HepG2 (cell line): ENCODE results near the gene NTMT1. TPM values are rescaled to one million over a fixed set of nuclear protein-coding genes. Genes with fewer than 3 reads are reported as not detected.

Experiments used
- CBX1 ChIP-seq: IDR thresholded peaks from one replicate; pipeline ENCODE4 v1.6.1; 2016; ENCODE audit warnings: antibody characterized with exemption, low read depth
- CERS6 ChIP-seq: sonication (generic); formaldehyde crosslinking; IDR thresholded peaks from 2 replicates; pipeline ENCODE4 v1.5.0; 2020; ENCODE audit warnings: missing genetic modification reagents
- DDIT3 ChIP-seq: sonication (generic); formaldehyde crosslinking; IDR thresholded peaks from 2 replicates; pipeline ENCODE4 v1.4.0; 2020; ENCODE audit warnings: mild to moderate bottlenecking, missing genetic modification reagents
- ERF ChIP-seq: IDR thresholded peaks from 2 replicates; pipeline ENCODE4 v1.6.1; 2018; ENCODE audit warnings: missing biosample characterization, missing genetic modification reagents
- GATAD2A ChIP-seq: IDR thresholded peaks from 2 replicates; pipeline ENCODE4 v1.6.1; 2016
- KAT2B ChIP-seq: fragments of 150-350 bp; IDR thresholded peaks from 2 replicates; pipeline ENCODE4 v1.6.1; 2014; ENCODE audit warnings: low read depth, low read length, borderline replicate concordance
- KLF15 ChIP-seq: sonication (generic); formaldehyde crosslinking; IDR thresholded peaks from 2 replicates; pipeline ENCODE4 v1.8.1; 2023; ENCODE audit warnings: borderline replicate concordance, mild to moderate bottlenecking, inconsistent platforms, missing genetic modification reagents, mixed read lengths
- MYPOP ChIP-seq: sonication (generic); formaldehyde crosslinking; IDR thresholded peaks from 2 replicates; pipeline ENCODE4 v1.8.1; 2023; ENCODE audit warnings: mild to moderate bottlenecking, moderate library complexity, missing genetic modification reagents
- NR3C1 ChIP-seq: sonication (generic); formaldehyde crosslinking; IDR thresholded peaks from 2 replicates; pipeline ENCODE4 v1.4.0; 2020; ENCODE audit warnings: missing genetic modification reagents
- PAF1 ChIP-seq: IDR thresholded peaks from 2 replicates; pipeline ENCODE4 v1.6.1; 2016; ENCODE audit warnings: missing genetic modification reagents, missing compliant biosample characterization
- PHF21A ChIP-seq: sonication (generic); formaldehyde crosslinking; IDR thresholded peaks from 2 replicates; pipeline ENCODE4 v1.5.0; 2020; ENCODE audit warnings: mild to moderate bottlenecking, missing genetic modification reagents
- SALL2 ChIP-seq: sonication (generic); formaldehyde crosslinking; IDR thresholded peaks from 2 replicates; pipeline ENCODE4 v1.8.1; 2023; ENCODE audit warnings: mild to moderate bottlenecking, missing genetic modification reagents, inconsistent platforms
- SNAPC2 ChIP-seq: sonication (generic); formaldehyde crosslinking; IDR thresholded peaks from 2 replicates; pipeline ENCODE4 v1.8.1; 2022; ENCODE audit warnings: mild to moderate bottlenecking, missing genetic modification reagents
- SP2 ChIP-seq: sonication (generic); formaldehyde crosslinking; IDR thresholded peaks from 2 replicates; pipeline ENCODE4 v1.5.1; 2020; ENCODE audit warnings: mild to moderate bottlenecking, missing genetic modification reagents
- ZFAT ChIP-seq: sonication (generic); formaldehyde crosslinking; conservative IDR thresholded peaks from 2 replicates; pipeline ENCODE4 v1.8.1; 2023; ENCODE audit warnings: missing genetic modification reagents, inconsistent platforms
- ZNF44 ChIP-seq: sonication (generic); formaldehyde crosslinking; IDR thresholded peaks from 2 replicates; pipeline ENCODE4 v1.5.1; 2020; ENCODE audit warnings: mild to moderate bottlenecking, missing genetic modification reagents
- ZNF513 ChIP-seq: sonication (generic); formaldehyde crosslinking; conservative IDR thresholded peaks from 2 replicates; pipeline ENCODE4 v1.5.0; 2020; ENCODE audit warnings: missing genetic modification reagents
- ZNF558 ChIP-seq: sonication (generic); formaldehyde crosslinking; IDR thresholded peaks from 2 replicates; pipeline ENCODE4 v1.9.0; 2022; ENCODE audit warnings: mild to moderate bottlenecking, missing genetic modification reagents, borderline replicate concordance
- ZNF746 ChIP-seq: sonication (generic); formaldehyde crosslinking; IDR thresholded peaks from 2 replicates; pipeline ENCODE4 v1.8.0; 2022; ENCODE audit warnings: mild to moderate bottlenecking, missing genetic modification reagents
- polyA plus RNA-seq, 8 experiments: library from polyadenylated mRNA; depleted of rRNA in 3 of 8; stranded (reverse) in 7 of 8; unstranded in 1 of 8; fragments of >200 nt; fragmentation: Illumina TruSeq in 4 of 8; extraction: Trizol in 4 of 8; gene quantifications; 2 replicates each; pipeline versions ENCODE4 v1.2.1 to v1.2.3, GENCODE V29; 2011 to 2016; ENCODE audit warnings: low read depth in 4 of 8, missing spikeins in 1 of 8, mixed read lengths in 1 of 8; ENCODE audit not compliant: insufficient read depth in 1 of 8
- total RNA-seq, 5 experiments: library from RNA; depleted of rRNA; stranded (reverse); fragments of >200 nt; fragmentation: Illumina TruSeq; extraction: Trizol; gene quantifications; 2 replicates each; pipeline ENCODE4 v1.2.3, GENCODE V29; 2016; ENCODE audit warnings: low read depth in 1 of 5
- TF ChIP-seq, protein P1 (sequence below): sonication (generic); formaldehyde crosslinking; IDR thresholded peaks from 2 replicates; pipeline ENCODE4 v1.4.0; 2020; ENCODE audit warnings: mild to moderate bottlenecking, missing genetic modification reagents
- TF ChIP-seq, protein P2 (sequence below): sonication (generic); formaldehyde crosslinking; IDR thresholded peaks from 2 replicates; pipeline ENCODE4 v1.8.1; 2023; ENCODE audit warnings: mild to moderate bottlenecking, missing genetic modification reagents
- TF ChIP-seq, protein P3 (sequence below): sonication (generic); formaldehyde crosslinking; IDR thresholded peaks from 2 replicates; pipeline ENCODE4 v1.5.0; 2020; ENCODE audit warnings: mild to moderate bottlenecking, missing genetic modification reagents

Gene NTMT1
- total and polyA plus RNA-seq, 2 of the 13 experiments (the other 11 are each of a cell fraction or from before 2014, with no cell fraction given): 49.1 to 53.8 TPM

DNA sequence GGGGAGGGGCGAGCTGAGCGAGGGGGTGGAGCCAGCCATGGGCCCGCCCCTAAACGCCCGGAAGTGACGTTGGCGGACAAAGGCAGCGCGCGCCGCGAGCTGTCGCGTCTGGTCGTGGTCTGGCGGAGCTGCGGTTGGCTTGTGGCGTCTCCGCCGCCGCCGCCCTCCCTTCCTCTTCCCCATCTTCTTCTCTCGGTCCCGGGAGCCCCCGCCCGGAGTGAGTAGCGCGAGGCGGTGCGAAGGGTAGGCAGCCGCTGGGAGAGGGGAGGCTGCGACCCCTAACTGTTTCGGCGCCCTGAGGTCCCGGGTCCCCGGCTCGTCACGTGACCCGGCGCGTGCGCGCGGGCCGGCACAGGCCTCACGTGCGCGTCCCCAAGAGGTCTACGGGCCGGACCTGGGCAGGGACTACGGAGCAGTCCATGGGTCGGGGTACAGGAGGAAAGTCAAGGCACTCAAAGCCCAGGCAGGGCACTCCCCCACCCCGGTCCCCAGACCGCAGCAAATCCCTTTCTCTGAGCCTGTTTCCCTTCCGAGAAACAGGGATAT lies at the start of gene NTMT1 (continued):
- no peak for TF ChIP-seq ZNF513 (CRISPR knock-in tag)
- TF ChIP-seq CBX1: peak; percentile 13
- TF ChIP-seq CERS6 (CRISPR knock-in tag): no peak
- TF ChIP-seq KLF15 (CRISPR knock-in tag): peak; percentile 57; the same call in 1 of the 2 replicates
- no peak for TF ChIP-seq ZFAT (CRISPR knock-in tag)
- TF ChIP-seq GATAD2A: no peak
- peak; percentile 74 for TF ChIP-seq MYPOP (CRISPR knock-in tag)
- no peak for TF ChIP-seq PHF21A (CRISPR knock-in tag)
- TF ChIP-seq PAF1 (CRISPR knock-in tag): no peak
- peak; percentile 96 for TF ChIP-seq ZNF558 (CRISPR knock-in tag)
- peak; percentile 77; the same call in 1 of the 2 replicates for TF ChIP-seq SNAPC2 (CRISPR knock-in tag)
- TF ChIP-seq NR3C1: no peak
- TF ChIP-seq ZNF44 (CRISPR knock-in tag): 0 out of 2 replicates have a peak, but pooled peaks have one; percentile 23
- TF ChIP-seq, protein P1, sequence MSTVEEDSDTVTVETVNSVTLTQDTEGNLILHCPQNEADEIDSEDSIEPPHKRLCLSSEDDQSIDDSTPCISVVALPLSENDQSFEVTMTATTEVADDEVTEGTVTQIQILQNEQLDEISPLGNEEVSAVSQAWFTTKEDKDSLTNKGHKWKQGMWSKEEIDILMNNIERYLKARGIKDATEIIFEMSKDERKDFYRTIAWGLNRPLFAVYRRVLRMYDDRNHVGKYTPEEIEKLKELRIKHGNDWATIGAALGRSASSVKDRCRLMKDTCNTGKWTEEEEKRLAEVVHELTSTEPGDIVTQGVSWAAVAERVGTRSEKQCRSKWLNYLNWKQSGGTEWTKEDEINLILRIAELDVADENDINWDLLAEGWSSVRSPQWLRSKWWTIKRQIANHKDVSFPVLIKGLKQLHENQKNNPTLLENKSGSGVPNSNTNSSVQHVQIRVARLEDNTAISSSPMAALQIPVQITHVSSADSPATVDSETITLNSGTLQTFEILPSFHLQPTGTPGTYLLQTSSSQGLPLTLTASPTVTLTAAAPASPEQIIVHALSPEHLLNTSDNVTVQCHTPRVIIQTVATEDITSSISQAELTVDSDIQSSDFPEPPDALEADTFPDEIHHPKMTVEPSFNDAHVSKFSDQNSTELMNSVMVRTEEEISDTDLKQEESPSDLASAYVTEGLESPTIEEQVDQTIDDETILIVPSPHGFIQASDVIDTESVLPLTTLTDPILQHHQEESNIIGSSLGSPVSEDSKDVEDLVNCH (CRISPR knock-in tag): no peak; the same call in 1 of the 2 replicates
- peak; percentile 63; the same call in 1 of the 2 replicates for TF ChIP-seq ZNF746 (CRISPR knock-in tag)
- TF ChIP-seq, protein P2, sequence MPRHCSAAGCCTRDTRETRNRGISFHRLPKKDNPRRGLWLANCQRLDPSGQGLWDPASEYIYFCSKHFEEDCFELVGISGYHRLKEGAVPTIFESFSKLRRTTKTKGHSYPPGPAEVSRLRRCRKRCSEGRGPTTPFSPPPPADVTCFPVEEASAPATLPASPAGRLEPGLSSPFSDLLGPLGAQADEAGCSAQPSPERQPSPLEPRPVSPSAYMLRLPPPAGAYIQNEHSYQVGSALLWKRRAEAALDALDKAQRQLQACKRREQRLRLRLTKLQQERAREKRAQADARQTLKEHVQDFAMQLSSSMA (CRISPR knock-in tag): peak; percentile 14; the same call in 1 of the 2 replicates
- no peak for TF ChIP-seq KAT2B
- TF ChIP-seq SP2 (CRISPR knock-in tag): 0 out of 2 replicates have a peak, but pooled peaks have one; percentile 30
- TF ChIP-seq DDIT3 (CRISPR knock-in tag): no peak
- TF ChIP-seq, protein P3, sequence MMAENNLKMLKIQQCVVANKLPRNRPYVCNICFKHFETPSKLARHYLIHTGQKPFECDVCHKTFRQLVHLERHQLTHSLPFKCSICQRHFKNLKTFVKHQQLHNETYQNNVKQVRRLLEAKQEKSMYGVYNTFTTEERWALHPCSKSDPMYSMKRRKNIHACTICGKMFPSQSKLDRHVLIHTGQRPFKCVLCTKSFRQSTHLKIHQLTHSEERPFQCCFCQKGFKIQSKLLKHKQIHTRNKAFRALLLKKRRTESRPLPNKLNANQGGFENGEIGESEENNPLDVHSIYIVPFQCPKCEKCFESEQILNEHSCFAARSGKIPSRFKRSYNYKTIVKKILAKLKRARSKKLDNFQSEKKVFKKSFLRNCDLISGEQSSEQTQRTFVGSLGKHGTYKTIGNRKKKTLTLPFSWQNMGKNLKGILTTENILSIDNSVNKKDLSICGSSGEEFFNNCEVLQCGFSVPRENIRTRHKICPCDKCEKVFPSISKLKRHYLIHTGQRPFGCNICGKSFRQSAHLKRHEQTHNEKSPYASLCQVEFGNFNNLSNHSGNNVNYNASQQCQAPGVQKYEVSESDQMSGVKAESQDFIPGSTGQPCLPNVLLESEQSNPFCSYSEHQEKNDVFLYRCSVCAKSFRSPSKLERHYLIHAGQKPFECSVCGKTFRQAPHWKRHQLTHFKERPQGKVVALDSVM (CRISPR knock-in tag): no peak; the same call in 1 of the 2 replicates
- TF ChIP-seq ERF (CRISPR knock-in tag): no peak
- TF ChIP-seq SALL2: peak; percentile 81; the same call in 1 of the 2 replicates
